DMS 273 treated with DMSO at 0.1 percent for 48 hours (cell line): ENCODE measurements around the gene PNLIPRP2.

Experiments
- DNase-seq: peaks from one replicate; lab custom pipeline; 2025; lab: John Stamatoyannopoulos, UW

Gene PNLIPRP2

DNA sequence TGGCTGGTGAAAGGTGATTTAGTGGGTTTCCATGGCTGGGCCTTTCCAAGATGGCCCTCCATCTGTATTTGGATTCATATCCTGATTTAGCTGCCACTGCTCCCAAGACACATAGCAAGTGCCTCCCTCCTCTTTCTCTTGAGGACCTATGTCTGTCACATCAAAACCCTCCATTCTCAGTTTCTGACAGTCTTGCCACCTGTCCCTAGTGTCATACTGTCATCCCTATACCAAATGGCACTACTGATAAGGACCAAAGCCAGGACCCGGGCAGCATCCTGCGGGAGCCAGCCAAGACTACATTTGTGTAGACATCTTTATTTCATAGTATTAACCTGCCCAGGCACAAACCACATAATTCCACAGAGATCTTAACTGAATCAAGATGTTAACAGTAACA lies 34.8 kb downstream of the PNLIPRP2 start:
- DNase-seq, result no peak

- no peak for DNase-seq
These were observed 35.3 kb downstream of the PNLIPRP2 start for GRCh38 chr10:116656044-116656443.

GRCh38 chr10:116657863-116658551 lies 37.3 kb downstream of the PNLIPRP2 start:
- no peak for DNase-seq

GRCh38 chr10:116659049-116659670 lies 38.4 kb downstream of the PNLIPRP2 start:
- no peak for DNase-seq

DNA sequence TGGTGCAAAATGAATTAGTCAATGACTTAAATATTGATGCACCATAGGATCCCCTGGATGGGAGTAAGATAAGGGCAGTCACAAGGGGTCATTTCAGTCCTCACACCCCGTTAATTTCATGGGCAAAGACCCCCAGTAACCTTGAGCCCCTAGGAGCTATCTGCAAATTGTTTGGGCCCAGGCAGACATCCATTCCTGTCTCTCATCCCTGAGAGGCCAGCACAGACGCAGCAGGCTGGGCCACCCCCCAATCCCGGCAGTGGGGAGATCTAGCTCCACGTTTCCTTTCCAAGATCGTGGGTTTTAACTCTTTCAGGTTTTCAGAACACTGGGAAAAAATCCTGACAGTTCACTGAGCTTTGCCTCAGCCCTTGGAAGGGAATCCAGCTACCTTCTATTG lies 40.1 kb downstream of the PNLIPRP2 start:
- DNase-seq, result no peak

- DNase-seq, result no peak
These were observed 42.6 kb downstream of the PNLIPRP2 start for GRCh38 chr10:116663342-116663741.

DNA sequence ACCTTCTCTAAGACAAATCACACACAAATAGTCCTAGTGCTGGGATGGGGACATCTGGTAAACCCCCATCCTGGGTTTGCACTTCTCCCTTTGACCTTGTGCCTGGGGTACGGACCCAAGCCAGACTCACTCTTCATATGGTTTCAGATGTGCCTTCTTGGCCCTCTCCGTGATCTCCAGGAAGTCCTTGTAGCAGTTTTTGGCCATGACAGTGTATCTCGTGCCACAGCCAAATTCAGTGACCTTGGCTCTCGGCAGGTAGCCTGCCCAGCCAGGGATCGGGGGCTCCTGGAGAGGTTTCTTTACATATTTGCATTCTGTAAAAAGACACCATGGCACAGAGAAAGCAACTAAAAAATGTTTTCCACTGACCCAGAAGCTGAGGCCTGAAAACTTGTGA lies 43.9 kb downstream of the PNLIPRP2 start:
- no peak for DNase-seq

GRCh38 chr10:116665541-116666125 lies 44.9 kb downstream of the PNLIPRP2 start:
- DNase-seq, result no peak

DNA sequence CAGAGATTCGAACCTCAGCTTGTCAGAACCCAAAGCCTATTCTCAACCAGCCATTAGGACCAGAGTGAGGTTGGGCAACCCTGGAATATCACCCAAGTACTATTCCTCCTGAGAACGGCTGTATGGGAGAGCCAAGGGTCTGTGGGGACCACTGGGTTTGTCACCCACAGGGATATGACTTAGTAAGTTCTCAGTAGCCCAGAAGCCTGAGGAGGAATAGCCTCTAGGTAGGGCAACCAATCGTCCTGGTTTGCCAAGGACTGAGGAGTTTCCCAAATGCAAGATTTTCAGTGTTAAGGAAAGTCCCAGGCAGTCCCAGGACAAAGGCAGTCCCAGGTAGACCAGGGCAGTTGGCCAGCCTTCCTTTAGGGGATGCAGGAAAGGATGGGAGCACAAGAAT lies 46.7 kb downstream of the PNLIPRP2 start:
- no peak for DNase-seq

DNA sequence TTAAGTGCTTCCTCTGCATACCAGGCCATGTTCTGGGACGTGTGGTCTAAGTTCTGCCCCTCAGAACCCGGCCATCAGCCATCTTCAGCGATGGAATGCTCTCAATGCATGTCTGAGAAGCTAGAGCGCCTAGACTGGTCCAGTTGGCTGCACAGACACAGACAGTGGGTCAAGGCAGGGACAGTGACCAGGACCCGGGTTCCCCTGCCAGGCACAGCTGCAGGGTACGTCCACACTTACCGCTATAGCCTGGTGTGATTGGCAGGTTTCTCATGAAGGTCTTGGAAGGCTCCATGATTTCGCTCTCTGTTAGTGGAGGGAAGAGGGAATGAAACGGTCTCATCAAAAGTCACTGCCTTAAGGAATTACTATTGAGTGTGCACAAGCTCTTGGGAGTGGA lies 47.3 kb downstream of the PNLIPRP2 start:
- DNase-seq, result no peak

- DNase-seq, result no peak
These were observed 47.7 kb downstream of the PNLIPRP2 start for GRCh38 chr10:116668446-116668845.

DNA sequence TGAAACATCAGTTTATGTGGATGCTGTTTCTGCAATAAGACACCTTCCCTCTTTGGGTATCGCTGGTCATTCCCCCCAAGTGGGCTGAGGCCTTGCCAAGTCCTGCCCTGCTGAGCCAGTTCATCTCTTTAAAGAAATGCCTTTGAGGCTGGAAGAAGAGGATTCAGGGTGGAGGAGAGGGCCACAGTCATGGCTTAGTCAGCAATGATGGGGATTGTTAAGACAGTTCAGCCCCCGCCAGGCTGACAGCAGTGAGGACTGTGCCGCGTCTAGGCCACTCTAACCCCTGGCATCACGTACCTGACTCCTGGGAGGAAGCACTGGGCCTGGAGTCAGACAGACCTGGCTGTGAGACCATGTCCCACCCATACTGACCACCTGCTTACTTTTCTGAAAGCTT lies 48.3 kb downstream of the PNLIPRP2 start:
- no peak for DNase-seq

DNA sequence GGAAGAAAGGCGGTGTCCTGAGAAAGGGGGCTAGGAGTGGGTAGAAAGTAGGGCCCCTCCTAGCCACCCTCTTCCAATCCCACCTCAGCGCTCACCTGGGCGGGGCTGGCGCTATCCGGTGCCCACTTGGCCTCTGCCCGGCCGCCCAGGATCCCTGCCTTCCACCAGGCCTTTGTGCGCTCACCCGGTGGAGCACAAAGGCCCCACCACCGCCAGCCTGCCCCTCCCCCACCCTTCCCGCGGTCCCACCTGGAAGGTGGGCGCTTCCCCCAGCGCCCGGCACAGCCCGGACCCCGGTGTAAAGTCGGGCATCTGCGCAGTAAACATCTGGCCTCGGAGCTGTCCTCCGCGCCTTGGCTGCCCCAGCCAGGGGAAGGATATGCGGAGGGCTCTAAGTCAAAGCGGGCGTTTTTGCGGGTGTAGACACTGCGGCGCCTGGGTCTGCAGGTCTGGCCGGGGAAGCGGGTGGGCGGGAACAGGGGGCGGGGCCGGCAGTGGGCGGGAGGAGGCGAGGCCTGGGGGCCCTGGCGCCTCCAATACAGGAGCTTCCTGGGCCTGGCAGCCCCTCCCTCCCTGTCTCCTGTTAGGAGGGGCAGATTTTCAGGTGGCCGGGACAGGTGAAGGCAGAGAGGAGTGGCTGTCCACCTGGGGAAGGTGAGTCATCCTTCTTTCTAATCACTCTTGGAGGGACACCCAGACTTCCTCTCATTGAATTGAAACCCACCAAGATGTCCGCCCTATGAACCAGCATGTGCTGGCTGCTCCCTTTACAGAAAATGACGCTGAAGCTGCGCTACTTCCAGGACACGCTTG lies 49.3 kb downstream of the PNLIPRP2 start:
- no peak for DNase-seq

DNA sequence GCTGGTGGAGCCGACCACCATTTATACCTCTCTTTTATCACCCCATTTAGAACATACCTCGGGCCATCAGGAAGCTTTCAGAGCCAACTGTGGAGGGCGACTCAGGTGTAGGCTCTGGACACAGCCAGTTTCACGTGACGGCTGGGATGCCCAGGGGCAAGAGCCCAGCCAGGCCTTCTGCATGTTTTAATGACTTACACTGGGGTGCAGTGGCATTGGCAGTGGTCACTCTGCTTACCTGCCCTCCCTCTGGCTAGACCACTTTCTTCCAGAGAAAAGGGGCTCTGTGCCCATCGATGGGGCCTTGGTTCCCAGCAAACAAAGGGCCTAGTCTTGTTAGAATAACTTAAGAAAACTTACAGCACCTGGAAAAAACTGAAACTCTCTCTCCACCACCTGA lies 50.0 kb downstream of the PNLIPRP2 start:
- DNase-seq, result no peak

DNA sequence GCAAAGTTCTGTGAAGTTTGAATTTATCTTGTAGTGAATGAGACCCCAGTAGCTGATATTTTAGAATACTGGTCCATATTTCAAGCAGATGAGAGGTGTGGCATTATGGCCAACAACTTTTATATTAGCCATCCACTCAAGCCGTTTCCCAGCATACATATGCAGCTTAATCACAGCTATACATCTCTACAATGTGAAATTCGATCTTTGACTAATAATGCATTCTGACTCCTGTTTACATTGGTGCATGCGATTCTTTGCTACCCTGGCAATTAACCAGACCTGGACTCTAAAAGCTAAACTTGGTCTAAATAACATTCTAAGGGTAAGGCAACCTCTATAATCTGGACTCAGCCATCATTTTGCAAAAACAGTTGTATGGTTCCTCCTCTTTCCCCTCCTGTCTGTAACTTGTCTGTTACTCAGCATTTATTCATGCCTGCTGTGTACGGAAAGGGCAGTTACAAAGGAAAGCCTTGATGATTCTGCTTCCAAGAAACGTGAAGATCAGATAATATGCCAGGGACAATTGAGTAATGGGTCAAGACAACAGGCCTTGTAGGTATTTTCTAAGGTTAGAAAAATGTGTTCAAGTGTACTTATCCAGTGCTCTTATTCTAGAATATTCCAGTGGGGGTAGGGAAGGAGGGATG lies 50.6 kb downstream of the PNLIPRP2 start:
- no peak for DNase-seq

DNA sequence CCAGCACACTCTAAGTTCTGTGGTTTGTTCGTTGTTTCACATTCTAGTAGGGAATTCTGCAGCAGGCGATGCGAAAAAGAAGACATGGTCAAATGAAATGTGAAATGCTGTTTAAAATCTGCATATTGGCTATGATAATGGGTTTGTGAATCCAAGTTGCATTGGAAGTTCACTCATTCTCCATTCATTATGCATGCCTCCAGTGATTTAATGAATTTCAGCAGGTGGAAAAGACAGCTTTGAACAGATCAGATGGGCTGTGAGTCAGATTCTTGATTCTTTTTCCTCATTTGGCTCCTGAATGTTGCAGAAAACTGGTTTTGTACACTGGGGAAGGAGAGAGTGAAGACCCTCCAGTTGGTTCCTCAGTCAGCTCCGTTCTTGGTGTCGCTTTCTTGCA lies 52.1 kb downstream of the PNLIPRP2 start:
- no peak for DNase-seq

- no peak for DNase-seq
These were observed 53.1 kb downstream of the PNLIPRP2 start for GRCh38 chr10:116673866-116674265.

DNA sequence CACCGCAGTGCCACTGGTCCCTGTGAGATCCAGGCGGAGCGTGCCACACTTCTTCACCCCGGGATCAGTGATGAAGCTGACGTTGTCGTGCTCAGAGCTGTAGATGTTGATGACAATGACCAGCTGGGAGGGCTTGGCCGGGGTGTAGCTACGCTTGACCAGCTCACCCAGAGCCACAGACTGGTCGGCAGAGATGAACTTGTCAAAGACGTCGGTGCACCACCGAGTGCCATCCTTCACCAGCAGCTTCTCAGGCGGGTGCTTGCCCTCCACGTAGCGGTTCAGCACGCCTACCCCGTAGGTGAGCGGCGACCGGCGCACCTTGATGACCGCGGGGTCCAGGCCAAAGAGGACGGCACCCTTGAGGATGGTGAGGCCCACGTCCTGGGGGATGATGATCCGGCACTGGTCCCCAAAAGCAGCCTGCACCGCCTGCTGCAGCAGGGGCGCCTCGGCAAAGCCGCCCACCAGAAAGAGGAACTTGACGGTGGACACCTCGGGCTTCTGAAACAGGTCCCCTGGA lies 54.2 kb downstream of the PNLIPRP2 start:
- DNase-seq, result no peak

GRCh38 chr10:116676118-116676517 lies 55.4 kb downstream of the PNLIPRP2 start:
- DNase-seq, result no peak

DNA sequence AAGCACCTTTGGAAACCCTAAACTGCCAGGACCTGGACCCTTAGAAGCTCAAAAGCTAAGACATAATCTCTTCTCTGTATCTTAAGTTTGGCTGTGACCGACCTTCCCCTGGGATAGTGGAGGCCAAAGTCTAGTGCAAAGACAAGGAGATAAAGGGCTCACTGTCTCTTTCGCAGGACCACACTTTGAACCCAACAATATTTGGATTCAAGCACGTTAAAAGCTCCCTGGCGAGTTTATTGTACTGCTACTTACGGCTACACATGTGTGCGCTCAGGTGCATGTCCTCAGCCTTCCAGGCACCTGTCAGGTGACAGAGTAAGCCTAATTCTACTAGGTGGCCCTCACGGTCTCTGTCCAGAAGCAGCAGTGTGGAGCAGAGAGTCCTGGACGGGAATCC lies 55.9 kb downstream of the PNLIPRP2 start:
- DNase-seq, result no peak

- no peak for DNase-seq
These were observed 58.6 kb downstream of the PNLIPRP2 start for GRCh38 chr10:116679351-116679750.

GRCh38 chr10:116683166-116683565 lies 62.4 kb downstream of the PNLIPRP2 start:
- DNase-seq, result no peak
